A549 (cell line): ENCODE data around the gene HRC. TPM values are rescaled to one million over a fixed set of nuclear protein-coding genes. Genes with fewer than 3 reads are reported as not detected.

Experiments used
- ATAC-seq, 2 experiments: fragments of 200-7000 bp in 1 of 2; fragments of >200 bp in 1 of 2; cut with Nextera tagmentation in 1 of 2; cut with Tn5 transposase in 1 of 2; 3 replicates each; pipeline versions ENCODE4 v1.8.0 to v1.9.1; 2018 to 2020; ENCODE audit warnings: mild to moderate bottlenecking in 1 of 2, moderate library complexity in 1 of 2
- CTCF ChIA-PET: fragments of 300-600 bp; sonication (Branson Sonifier 250); formaldehyde crosslinking; extraction: SDS; loops from one replicate; lab custom pipeline; 2021; ENCODE audit warnings: antibody characterized with exemption, inconsistent platforms; lab: Yijun Ruan, JAX
- POLR2A ChIA-PET: fragments of 350-600 bp; formaldehyde crosslinking; extraction: SDS; loops from one replicate; lab custom pipeline; 2021; ENCODE audit warnings: antibody characterized with exemption, inconsistent platforms; lab: Yijun Ruan, JAX
- DNase-seq, 2 experiments: peaks; one replicate each; pipeline versions ENCODE4 v3.0.0 to v3.0.0-alpha.2; 2011 to 2016; ENCODE audit warnings: low read depth in 1 of 2, low spot score in 1 of 2
- FAIRE-seq: peaks from 2 replicates; lab custom pipeline; 2011; peaks lifted over from hg19 to GRCh38; lab: Jason Lieb, UNC
- H3K27ac ChIP-seq, 2 experiments: fragments of >200 bp; sonication (Bioruptor Twin); formaldehyde crosslinking; 3 replicates each; pipeline ENCODE4 v1.5.1; 2016 to 2017
- H3K4me1 ChIP-seq: fragments of >200 bp; sonication (Bioruptor Twin); formaldehyde crosslinking; 3 replicates; pipeline ENCODE4 v1.6.1; 2016
- H3K4me2 ChIP-seq: fragments of >200 bp; sonication (Bioruptor Twin); formaldehyde crosslinking; 3 replicates; pipeline ENCODE4 v1.6.1; 2016
- H3K4me3 ChIP-seq: fragments of >200 bp; sonication (Bioruptor Twin); formaldehyde crosslinking; 3 replicates; pipeline ENCODE4 v1.5.1; 2016
- H3K9me3 ChIP-seq: fragments of >200 bp; sonication (Bioruptor Twin); formaldehyde crosslinking; 3 replicates; pipeline ENCODE4 v1.6.1; 2016
- CHD4 ChIP-seq: fragments of 200-600 bp; sonication (generic); IDR thresholded peaks from 2 replicates; pipeline ENCODE4 v1.6.1; 2016; ENCODE audit warnings: antibody characterized with exemption, mild to moderate bottlenecking, borderline replicate concordance
- CTCF ChIP-seq: fragments of >200 bp; sonication (Bioruptor Twin); formaldehyde crosslinking; IDR thresholded peaks from 3 replicates; pipeline ENCODE4 v1.5.1; 2016
- ELK1 ChIP-seq: fragments of 150-350 bp; IDR thresholded peaks from 2 replicates; pipeline ENCODE4 v1.6.1; 2014; ENCODE audit warnings: low read depth, mild to moderate bottlenecking, low read length
- GATA3 ChIP-seq: IDR thresholded peaks from 2 replicates; pipeline ENCODE4 v1.6.1; 2012; ENCODE audit warnings: borderline replicate concordance
- HDAC2 ChIP-seq: fragments of 200-600 bp; sonication (generic); IDR thresholded peaks from 2 replicates; pipeline ENCODE4 v1.6.1; 2016
- HOXA7 ChIP-seq: fragments of 250-450 bp; sonication (Bioruptor Pico); IDR thresholded peaks from 2 replicates; pipeline ENCODE4 v1.5.0; 2020; ENCODE audit warnings: mild to moderate bottlenecking, moderate library complexity
- JUNB ChIP-seq: fragments of >200 bp; sonication (Bioruptor Twin); formaldehyde crosslinking; IDR thresholded peaks from 2 replicates; pipeline ENCODE4 v1.6.1; 2016
- KDM1A ChIP-seq: fragments of 200-600 bp; sonication (generic); IDR thresholded peaks from 2 replicates; pipeline ENCODE4 v1.6.1; 2016; ENCODE audit warnings: low read depth, mild to moderate bottlenecking
- KDM5A ChIP-seq: fragments of 200-600 bp; sonication (generic); IDR thresholded peaks from 2 replicates; pipeline ENCODE4 v1.6.1; 2016; ENCODE audit warnings: antibody characterized with exemption, mild to moderate bottlenecking
- MAX ChIP-seq: IDR thresholded peaks from 2 replicates; pipeline ENCODE4 v1.6.1; 2012
- MAZ ChIP-seq: fragments of 150-350 bp; IDR thresholded peaks from 2 replicates; pipeline ENCODE4 v1.6.1; 2014; ENCODE audit warnings: antibody characterized with exemption, low read depth, low read length, borderline replicate concordance
- MYC ChIP-seq: IDR thresholded peaks from 2 replicates; pipeline ENCODE4 v1.6.1; 2012; ENCODE audit warnings: mild to moderate bottlenecking, inconsistent platforms, low read length, improper control_type of control experiment, borderline replicate concordance
- NFE2L2 ChIP-seq: fragments of 150-350 bp; conservative IDR thresholded peaks from 2 replicates; pipeline ENCODE4 v1.6.1; 2014; ENCODE audit warnings: low read length
- PHF8 ChIP-seq: fragments of 200-600 bp; sonication (generic); IDR thresholded peaks from 2 replicates; pipeline ENCODE4 v1.6.1; 2016; ENCODE audit warnings: low read depth, mild to moderate bottlenecking, antibody characterized with exemption, moderate library complexity, borderline replicate concordance
- POLR2A ChIP-seq: IDR thresholded peaks from 2 replicates; pipeline ENCODE4 v1.6.1; 2012; ENCODE audit warnings: mild to moderate bottlenecking, low read length
- RARB ChIP-seq: fragments of 250-450 bp; sonication (Bioruptor Pico); IDR thresholded peaks from 2 replicates; pipeline ENCODE4 v1.8.0; 2021; ENCODE audit warnings: mild to moderate bottlenecking, moderate library complexity
- RCOR1 ChIP-seq: fragments of 150-350 bp; IDR thresholded peaks from 2 replicates; pipeline ENCODE4 v1.6.1; 2014; ENCODE audit warnings: antibody characterized with exemption, low read length, low read depth
- REST ChIP-seq: fragments of 200-600 bp; sonication (generic); IDR thresholded peaks from 2 replicates; pipeline ENCODE4 v1.6.1; 2016; ENCODE audit warnings: antibody characterized with exemption, mild to moderate bottlenecking, moderate library complexity
- TP53 ChIP-seq: fragments of 250-450 bp; sonication (Bioruptor Pico); IDR thresholded peaks from 2 replicates; pipeline ENCODE4 v1.5.0; 2021; ENCODE audit warnings: mild to moderate bottlenecking, moderate library complexity
- USF2 ChIP-seq: fragments of 450-650 bp; IDR thresholded peaks from 2 replicates; pipeline ENCODE4 v1.6.1; 2014; ENCODE audit warnings: antibody characterized with exemption
- WGBS: methylation state at CpG from one replicate; pipeline ENCODE4 v1.1.6; 2017; ENCODE audit errors: missing lambda C conversion rate; 5-methylcytosine and 5-hydroxymethylcytosine counted together
- polyA plus RNA-seq, 4 experiments: library from polyadenylated mRNA; depleted of rRNA in 3 of 4; stranded (reverse); fragments of >200 nt; fragmentation: RNase III in 1 of 4; extraction: RNeasy Plus Mini Kit Qiagen cat#74134 plus additional on column Dnase treatment in 1 of 4; gene quantifications; 2 replicates in 3 of 4; 3 replicates in 1 of 4; pipeline ENCODE4 v1.2.3, GENCODE V29; 2011 to 2017

HRC gene
- polyA plus RNA-seq, 2 of the 4 experiments (the other 2 are of a cell fraction): 0.04 TPM

- TF ChIP-seq MAZ: no peak
- peak; percentile 33; the same call in 1 of the 2 replicates for TF ChIP-seq POLR2A
- no peak for TF ChIP-seq MAX
- no peak for TF ChIP-seq KDM5A
- TF ChIP-seq HOXA7 (CRISPR knock-in tag): no peak
- peak; percentile 85 for TF ChIP-seq REST
- no peak for TF ChIP-seq HDAC2
- no peak for TF ChIP-seq RARB (CRISPR knock-in tag)
- TF ChIP-seq NFE2L2: no peak
- WGBS: 16% methylated on average over 40 of the region's 49 CpGs
- Histone ChIP-seq H3K9me3 (no peaks in the 10 kb centered on the region), H3K4me2 (peak overlapping the region; percentile 100), H3K27ac (peak overlapping the region; percentile 76 to 83), H3K4me1 (peaks cover 31% of the 10 kb centered on the region), H3K4me3 (peak overlapping the region; percentile 68)
- FAIRE-seq (no peak), DNase-seq (peak; percentile 96 to 98), ATAC-seq (peak; percentile 32 to 71)
- ChIA-PET POLR2A (interaction anchor here (0.6 to 2.7 kb wide), 6 partner anchors 21 to 304 kb away, joined by 3 to 14 read pairs (median 4); partner anchors contain the start of genes ALDH16A1, GYS1, PPFIA3 and RUVBL2), CTCF (interaction anchor here (0.5 to 15.0 kb wide), 17 partner anchors 20 to 515 kb away, joined by 3 to 298 read pairs (median 5); partner anchors contain the start of genes LIN7B and PPFIA3)
Measured at GRCh38 chr19:49148784-49149651, 6.2 kb downstream of the HRC start.

- 76% methylated on average over 11 of the region's 11 CpGs for WGBS
- Histone ChIP-seq H3K4me2 (peak overlapping the region; percentile 100; the same call in 2 of the 3 replicates), H3K9me3 (no peaks in the 10 kb centered on the region), H3K4me3 (no peak overlapping the region), H3K4me1 (peaks cover 31% of the 10 kb centered on the region), H3K27ac (no peak overlapping the region)
- no peak for FAIRE-seq
- TF ChIP-seq GATA3: no peak
- TF ChIP-seq JUNB: no peak
- TF ChIP-seq CTCF: no peak
- TF ChIP-seq RCOR1: no peak
- no peak for TF ChIP-seq KDM1A
- no peak for TF ChIP-seq CHD4
- no peak for TF ChIP-seq ELK1
- TF ChIP-seq PHF8: no peak
- no peak for TF ChIP-seq MYC
- no peak for TF ChIP-seq TP53 (CRISPR knock-in tag)
- no peak for TF ChIP-seq USF2
- POLR2A ChIA-PET: interaction anchor here (0.6 to 2.7 kb wide), 2 partner anchors 20 to 68 kb away, joined by 3 to 14 read pairs; no protein-coding TSS in a partner anchor
- no peak for ATAC-seq
- CTCF ChIA-PET: interaction anchor here (0.6 to 15.0 kb wide), 11 partner anchors 19 to 515 kb away, joined by 3 to 298 read pairs (median 7); partner anchors contain the start of genes LIN7B and PPFIA3
- DNase-seq: no peak
Measured at GRCh38 chr19:49148044-49148682, 7.0 kb downstream of the HRC start.
